Kidney epithelial cell (primary cell): ENCODE results near the gene S100A13. TPM values are rescaled to one million over a fixed set of nuclear protein-coding genes. Genes with fewer than 3 reads are reported as not detected.
"Not testable (repeated sequence)": the region's sequence is repeated elsewhere in the genome, so short reads cannot be mapped to it uniquely, and the experiment has no call there.

Experiments
- DNase-seq: peaks from one replicate; pipeline ENCODE4 v3.0.0-alpha.2; 2010; ENCODE audit warnings: low read depth
- H3K27me3 ChIP-seq: 2 replicates; pipeline ENCODE4 v1.6.0; 2011; ENCODE audit warnings: low read length; ENCODE audit not compliant: control insufficient read depth, insufficient read depth
- H3K36me3 ChIP-seq: 2 replicates; pipeline ENCODE4 v1.5.1; 2011; ENCODE audit warnings: low read length; ENCODE audit not compliant: control insufficient read depth, insufficient read depth
- H3K4me3 ChIP-seq: 2 replicates; pipeline ENCODE4 v1.5.1; 2011; ENCODE audit warnings: low read depth, mild to moderate bottlenecking, control low read depth, low read length
- total RNA-seq: library from RNA; depleted of rRNA; stranded (reverse); fragments of >200 nt; gene quantifications from 2 replicates; pipeline ENCODE4 v1.2.3, GENCODE V29; 2015
- TF ChIP-seq, protein P1 (sequence below): IDR thresholded peaks from 2 replicates; pipeline ENCODE4 v1.5.1; 2011; ENCODE audit warnings: mild to moderate bottlenecking, moderate library complexity, low read length, control low read depth, inconsistent platforms; ENCODE audit not compliant: insufficient read depth, poor library complexity, severe bottlenecking

The S100A13 gene
- total RNA-seq: 171 and 183 TPM in 2 replicates

DNA sequence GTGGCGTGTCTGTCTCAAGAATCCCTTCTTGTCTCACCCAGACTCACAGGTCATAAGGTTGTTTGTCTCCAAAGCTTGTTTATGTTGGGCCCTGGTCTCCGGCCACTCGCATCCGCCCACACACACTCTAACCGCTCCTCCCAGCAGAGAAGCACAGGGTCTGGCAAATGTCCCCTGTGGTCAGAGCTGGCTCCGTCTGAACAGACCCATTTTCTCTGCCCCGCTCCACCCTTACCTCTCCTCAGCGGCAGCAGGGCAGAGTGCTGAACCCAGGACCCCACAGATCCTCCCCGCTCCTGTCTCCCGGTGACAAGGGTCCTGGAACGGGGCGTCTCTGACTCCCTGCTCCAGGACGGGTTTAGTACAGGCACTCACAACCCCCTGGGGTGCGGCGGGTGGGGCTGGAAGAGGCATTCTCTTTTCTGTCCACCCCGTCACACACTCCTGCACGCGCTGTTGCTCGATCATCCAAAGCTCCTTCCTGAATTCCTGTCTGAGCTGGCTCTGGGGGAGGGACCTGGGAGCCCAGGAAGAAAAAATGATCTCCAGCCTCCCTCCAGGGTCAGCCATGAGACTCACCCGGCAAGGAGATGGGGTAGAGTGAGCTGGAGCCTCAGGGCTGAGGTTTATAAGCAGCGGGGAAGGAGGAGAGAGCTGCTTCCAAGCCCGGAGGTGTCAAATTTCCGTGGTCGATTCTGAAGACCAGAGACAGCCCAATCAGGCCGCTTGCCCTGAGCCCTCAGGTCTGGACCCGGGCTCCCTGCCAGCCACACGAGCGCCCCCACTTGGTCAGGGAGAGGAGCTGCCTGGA lies at the start of gene S100A13:
TSS of gene S100A13 (minus strand) at position 602 of the 811 bp plus-strand sequence. CDS start 1,033 bp downstream, outside the sequence.
- DNase-seq: peak; percentile 87
- Histone ChIP-seq H3K27me3 (no peaks in the 10 kb centered on the region), H3K4me3 (peak within 1 kb of the TSS; percentile 58), H3K36me3 (no peaks in the 10 kb centered on the region)
- TF ChIP-seq, protein P1, sequence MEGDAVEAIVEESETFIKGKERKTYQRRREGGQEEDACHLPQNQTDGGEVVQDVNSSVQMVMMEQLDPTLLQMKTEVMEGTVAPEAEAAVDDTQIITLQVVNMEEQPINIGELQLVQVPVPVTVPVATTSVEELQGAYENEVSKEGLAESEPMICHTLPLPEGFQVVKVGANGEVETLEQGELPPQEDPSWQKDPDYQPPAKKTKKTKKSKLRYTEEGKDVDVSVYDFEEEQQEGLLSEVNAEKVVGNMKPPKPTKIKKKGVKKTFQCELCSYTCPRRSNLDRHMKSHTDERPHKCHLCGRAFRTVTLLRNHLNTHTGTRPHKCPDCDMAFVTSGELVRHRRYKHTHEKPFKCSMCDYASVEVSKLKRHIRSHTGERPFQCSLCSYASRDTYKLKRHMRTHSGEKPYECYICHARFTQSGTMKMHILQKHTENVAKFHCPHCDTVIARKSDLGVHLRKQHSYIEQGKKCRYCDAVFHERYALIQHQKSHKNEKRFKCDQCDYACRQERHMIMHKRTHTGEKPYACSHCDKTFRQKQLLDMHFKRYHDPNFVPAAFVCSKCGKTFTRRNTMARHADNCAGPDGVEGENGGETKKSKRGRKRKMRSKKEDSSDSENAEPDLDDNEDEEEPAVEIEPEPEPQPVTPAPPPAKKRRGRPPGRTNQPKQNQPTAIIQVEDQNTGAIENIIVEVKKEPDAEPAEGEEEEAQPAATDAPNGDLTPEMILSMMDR: peak; percentile 88

DNA sequence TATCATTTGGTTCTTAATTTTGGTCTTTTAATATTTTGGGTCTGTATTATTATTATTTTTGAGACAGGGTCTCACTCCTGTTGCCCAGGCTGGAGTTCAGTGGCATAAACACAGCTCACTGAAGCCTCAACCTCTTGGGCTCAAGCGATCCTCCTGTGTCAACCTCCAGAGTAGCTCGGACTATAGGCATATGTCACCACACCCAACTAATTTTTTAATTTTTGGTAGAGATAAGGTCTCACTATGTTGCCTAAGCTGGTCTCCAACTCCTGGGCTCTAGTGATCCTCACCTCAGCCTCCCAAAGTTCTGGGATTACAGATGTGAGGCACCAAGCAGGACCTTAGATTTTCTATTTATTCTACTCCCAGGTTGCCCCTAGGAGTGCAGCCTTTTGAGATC lies 46.2 kb upstream of the S100A13 start:
- DNase-seq: no peak
- no peak overlapping the region for H3K4me3 ChIP-seq
- no peaks in the 10 kb centered on the region for H3K36me3 ChIP-seq
- TF ChIP-seq, protein P1: no peak
- peaks cover 8% of the 10 kb centered on the region for H3K27me3 ChIP-seq

DNA sequence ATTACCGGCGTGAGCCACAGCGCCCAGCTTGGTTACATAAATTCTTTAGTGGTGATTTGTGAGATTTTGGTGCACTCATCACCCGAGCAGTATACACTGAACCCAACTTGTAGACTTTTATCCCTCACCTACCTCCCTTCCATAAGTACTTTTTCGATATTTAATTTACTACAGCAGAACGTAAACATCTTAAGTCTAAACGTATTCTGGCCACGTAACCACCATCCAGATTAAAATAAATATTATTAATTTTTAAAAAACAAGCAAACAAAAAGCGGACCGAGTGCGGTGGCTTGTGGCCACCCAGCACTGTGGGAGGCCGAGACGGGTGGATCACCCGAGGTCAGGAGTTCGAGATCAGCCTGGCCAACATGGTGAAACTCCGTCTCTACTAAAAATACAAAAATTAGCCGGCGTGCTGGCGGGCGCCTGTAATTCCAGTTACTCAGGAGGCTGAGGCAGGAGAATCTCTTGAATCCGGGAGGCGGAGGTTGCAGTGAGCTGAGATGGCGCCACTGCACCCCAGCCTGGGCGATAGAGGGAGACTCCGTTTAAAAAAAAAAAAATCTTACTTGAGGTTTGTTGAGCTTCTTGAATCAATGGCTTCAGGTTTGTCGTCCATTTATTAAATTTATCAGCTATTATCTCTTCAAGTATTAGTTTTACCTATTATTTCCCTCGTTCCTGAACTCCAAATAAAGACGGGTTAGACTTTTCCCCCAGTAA lies 44.5 kb upstream of the S100A13 start:
- peak overlapping the region; percentile 39 for H3K4me3 ChIP-seq
- not testable (repeated sequence) for H3K36me3 ChIP-seq, H3K27me3 ChIP-seq, DNase-seq

DNA sequence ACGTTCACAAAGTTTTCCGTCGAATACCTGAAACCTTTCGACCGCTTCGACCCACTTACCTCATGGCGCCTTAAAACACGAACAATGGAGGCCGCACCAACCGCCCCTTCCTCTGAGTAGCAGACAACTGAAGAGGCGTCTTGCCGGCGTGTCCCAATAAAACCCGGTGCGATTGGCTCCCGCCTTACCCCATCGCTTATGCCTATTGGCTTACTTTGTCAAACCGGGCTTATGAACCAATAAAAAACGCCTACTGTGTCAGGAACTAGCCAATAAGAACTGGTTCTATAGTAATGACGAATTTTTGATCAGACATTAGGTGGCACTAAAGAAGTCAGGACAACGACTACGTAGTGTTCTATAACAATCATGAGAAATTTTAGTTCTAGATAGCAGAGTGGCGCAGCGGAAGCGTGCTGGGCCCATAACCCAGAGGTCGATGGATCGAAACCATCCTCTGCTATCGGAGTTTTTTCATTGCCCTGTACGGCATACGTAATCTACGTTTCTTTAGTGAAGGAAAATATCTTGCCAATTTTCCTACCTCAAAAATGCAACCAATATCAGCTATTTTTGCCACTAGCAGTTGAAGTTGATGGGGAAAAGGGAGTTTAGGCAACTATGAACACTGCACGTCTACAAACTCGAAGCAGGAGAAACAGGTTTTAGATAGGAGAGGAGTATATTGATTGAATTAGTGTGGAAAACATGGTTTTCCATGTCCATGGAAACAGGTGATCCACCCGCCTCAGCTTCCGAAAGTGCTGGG lies 43.7 kb upstream of the S100A13 start, which contains the start of gene ILF2:
TSS of gene ILF2 (minus strand) at position 135 of the 769 bp plus-strand sequence. CDS start at position 64, 71 bp downstream.
- TF ChIP-seq, protein P1: peak; percentile 27
- Histone ChIP-seq H3K36me3 (no peaks in the 10 kb centered on the region), H3K4me3 (peak within 1 kb of the TSS; percentile 98), H3K27me3 (no peaks in the 10 kb centered on the region)
- peak; percentile 100 for DNase-seq

DNA sequence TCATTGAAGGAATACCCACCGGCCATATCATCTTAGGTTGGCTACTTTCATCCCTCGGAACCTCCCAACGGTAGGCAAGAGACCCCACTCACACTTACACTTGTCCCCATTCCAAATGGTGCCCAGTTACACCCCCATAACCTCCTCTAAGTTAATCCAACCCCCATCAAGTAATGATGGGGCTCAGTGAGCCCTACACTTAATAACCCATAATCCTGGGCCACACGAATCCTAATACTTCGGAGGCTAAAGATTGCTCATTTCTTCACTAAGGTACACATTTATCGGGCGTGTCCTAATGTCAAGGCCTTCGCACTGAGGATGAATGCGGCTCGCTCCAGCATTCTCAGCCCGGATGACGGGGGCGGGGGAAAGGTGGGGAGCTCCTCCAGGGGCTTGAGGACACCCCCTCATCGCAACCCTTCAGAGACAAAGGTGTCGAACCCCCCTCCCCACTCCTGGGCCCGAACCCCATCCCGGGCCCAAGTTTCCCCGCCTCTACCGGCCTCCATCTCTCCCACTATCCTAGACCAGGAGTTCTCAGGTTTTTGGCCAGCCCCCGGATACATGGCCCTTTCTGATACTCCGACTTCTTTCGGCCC lies 43.1 kb upstream of the S100A13 start:
- TF ChIP-seq, protein P1: no peak
- DNase-seq: no peak
- Histone ChIP-seq H3K4me3 (peak overlapping the region; percentile 98), H3K36me3 (no peaks in the 10 kb centered on the region), H3K27me3 (no peaks in the 10 kb centered on the region)
